GM12874 (cell line): Measurements from ENCODE around the gene MICALL1.

ENCODE experiments used
- CTCF ChIP-seq: IDR thresholded peaks from 2 replicates; pipeline ENCODE4 v1.5.1; 2011; ENCODE audit warnings: low read depth, mild to moderate bottlenecking, control low read depth, low read length, moderate library complexity; ENCODE audit not compliant: insufficient read depth

The MICALL1 gene

DNA sequence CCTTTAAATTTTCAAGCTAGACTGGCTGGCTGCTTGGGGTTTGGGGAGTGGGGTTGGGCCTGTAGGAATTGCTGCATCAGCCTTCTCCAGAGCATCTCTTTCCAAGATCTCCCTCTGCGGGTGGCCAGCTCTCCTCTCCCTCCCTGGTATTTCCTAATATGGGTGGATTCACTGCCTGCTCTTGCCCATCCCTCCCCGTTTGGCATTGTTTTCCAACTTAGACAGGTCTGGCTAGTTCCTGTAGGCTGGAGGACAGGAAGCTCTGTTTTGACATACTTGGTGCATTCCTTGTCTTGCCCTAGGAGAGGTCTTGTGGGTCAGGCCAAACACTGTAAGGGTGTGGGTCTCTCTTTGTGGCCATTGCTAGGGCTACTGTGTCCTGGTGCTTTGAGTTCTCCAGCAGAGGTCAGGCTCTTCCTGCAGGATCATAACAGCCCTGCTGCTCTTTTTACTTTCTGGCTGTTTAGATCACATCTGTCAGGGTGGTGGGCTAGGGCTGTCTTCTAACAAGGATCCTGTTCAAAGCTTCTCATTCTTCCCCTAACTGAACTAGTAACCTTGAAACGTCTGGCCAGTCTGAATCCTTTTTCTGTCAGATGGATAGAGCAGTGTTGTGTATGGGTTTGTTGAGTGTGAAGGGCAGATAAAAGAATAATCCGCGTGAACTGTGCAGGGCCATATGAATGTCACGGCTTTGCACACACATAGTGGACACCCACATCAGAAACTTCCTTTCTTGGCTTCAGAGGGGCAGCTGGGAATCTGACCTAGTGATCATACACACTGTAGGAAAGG, 18.3 kb upstream of the MICALL1 start:
- no peak for TF ChIP-seq CTCF

DNA sequence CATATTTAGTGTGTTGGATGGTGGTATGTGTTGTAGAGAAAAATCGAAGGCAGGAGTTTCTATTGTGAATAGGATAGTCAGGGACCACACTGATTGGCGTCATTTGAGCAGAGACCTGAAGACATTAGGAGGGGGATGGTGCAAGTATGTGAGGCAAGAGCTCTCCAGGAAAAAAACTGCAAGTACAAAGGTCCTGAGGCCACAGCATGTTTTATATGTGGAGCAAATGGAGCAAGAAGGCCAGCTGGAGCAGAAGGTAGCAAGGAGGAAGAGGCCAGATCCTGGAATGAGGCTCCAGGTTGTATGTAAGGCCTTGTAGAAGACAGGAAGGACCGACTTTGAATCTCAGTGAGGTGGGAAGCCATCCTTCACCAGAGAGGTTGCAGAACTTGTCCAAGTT, 14.2 kb upstream of the MICALL1 start:
- no peak for TF ChIP-seq CTCF

DNA sequence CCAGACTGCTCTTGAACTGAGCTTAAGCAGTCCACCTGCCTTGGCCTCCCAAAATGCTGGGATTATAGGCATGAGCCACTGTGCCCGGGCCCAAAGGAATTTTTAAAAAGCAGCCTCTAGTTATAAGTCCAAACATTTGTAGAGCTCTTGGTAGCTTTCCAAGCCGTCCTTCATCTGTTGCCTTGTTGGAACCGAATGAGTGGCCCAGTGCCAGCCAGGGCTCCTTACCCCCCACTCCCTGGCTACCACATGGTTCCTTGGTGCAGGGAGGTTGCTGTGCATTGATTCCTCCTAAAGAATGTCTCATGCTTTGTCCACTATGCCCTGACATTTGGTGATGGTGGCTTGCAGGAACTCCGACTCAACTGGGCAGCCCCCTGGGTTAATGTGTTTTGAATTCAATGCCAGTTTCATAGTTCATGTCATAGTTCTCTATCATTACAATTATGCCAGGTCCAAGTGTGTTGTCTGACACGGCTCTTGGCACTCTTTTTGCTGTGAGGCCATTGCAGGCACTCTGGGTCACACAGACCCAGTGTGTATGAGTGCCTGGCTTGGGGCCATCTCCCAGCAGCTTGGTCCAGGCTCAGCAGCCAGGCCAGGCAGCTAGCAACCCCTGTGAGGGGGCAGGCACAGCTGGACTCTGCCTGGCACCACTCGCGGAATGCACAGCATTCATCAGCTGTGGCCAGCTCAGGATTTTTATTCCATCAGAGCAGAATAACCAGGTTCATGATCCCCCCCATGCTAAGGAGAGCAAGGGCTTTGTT, 13.3 kb upstream of the MICALL1 start:
- TF ChIP-seq CTCF, result no peak

DNA sequence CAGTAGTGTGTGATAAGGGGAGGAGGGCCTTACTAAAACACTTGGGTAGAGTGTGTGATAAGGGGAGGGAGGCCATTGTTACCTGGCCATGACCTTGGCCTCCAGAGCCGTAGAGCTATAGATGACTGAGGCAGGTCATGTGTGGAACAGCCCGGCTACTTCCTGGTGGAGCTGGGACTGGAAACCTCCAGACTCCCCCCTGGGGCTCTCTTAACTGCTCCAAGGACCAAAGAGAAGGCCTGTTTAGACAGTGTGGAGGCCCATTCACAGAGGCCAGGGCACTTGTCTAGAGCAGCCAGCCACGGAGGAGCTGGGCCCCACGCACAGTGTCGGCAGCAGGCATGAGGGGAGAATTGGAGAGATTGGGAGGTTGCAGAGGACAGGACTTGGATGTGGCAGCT, 12.5 kb upstream of the MICALL1 start:
- no peak for TF ChIP-seq CTCF

GRCh38 chr22:37894939-37895670, 11.0 kb upstream of the MICALL1 start:
- TF ChIP-seq CTCF, result no peak

- TF ChIP-seq CTCF, result no peak
Measured at GRCh38 chr22:37896181-37896592, 9.9 kb upstream of the MICALL1 start.

GRCh38 chr22:37896939-37897338, 9.2 kb upstream of the MICALL1 start:
- no peak for TF ChIP-seq CTCF
